ENCODE measurements around the gene SYNDIG1.

Gene SYNDIG1

GRCh38 chr20:24535941-24536730, 66.7 kb downstream of the SYNDIG1 start:
- no peak overlapping the region for H3K27ac Mint-ChIP-seq
- H3K4me3 Mint-ChIP-seq: no peak overlapping the region
- no peaks in the 10 kb centered on the region for H3K4me1 Mint-ChIP-seq
- H3K9me3 Mint-ChIP-seq: no peaks in the 10 kb centered on the region
- ATAC-seq (no peak), DNase-seq (no peak)
- no peaks in the 10 kb centered on the region for H3K27me3 Mint-ChIP-seq

DNA sequence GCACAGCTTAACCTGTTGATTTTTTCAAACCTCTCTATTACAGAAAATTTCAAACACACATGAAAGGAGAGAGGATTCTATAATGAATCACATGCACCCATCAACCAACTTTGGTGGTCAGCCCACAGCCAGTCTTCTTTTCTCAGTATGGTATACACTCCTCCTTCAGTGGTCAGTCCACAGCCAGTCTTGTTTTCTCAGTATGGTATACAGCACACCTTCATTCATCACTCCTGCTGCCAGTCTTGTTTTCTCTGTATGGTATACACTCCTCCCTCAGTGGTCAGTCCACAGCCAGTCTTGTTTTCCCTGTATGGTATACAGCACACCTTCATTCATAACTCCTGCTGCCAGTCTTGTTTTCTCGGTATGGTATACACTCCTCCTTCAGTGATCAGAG, 67.8 kb downstream of the SYNDIG1 start:
- Mint-ChIP-seq H3K9me3 (no peaks in the 10 kb centered on the region), H3K27ac (peak overlapping the region in 1 of 2 donors; percentile 21), H3K27me3 (no peaks in the 10 kb centered on the region), H3K4me3 (no peak overlapping the region), H3K4me1 (no peaks in the 10 kb centered on the region)
- DNase-seq (no peak), ATAC-seq (peak; percentile 49)

- Mint-ChIP-seq H3K4me3 (no peak overlapping the region), H3K9me3 (no peaks in the 10 kb centered on the region), H3K4me1 (no peaks in the 10 kb centered on the region), H3K27me3 (peaks cover 22% of the 10 kb centered on the region), H3K27ac (no peak overlapping the region)
- no peak for ATAC-seq
- no peak for DNase-seq
Measured at GRCh38 chr20:24542721-24543120, 73.3 kb downstream of the SYNDIG1 start.

- Mint-ChIP-seq H3K4me1 (no peaks in the 10 kb centered on the region), H3K27me3 (peaks cover 22% of the 10 kb centered on the region), H3K4me3 (no peak overlapping the region), H3K9me3 (no peaks in the 10 kb centered on the region), H3K27ac (no peak overlapping the region)
- ATAC-seq: no peak
- no peak for DNase-seq
Measured at GRCh38 chr20:24543168-24543567, 73.7 kb downstream of the SYNDIG1 start.

DNA sequence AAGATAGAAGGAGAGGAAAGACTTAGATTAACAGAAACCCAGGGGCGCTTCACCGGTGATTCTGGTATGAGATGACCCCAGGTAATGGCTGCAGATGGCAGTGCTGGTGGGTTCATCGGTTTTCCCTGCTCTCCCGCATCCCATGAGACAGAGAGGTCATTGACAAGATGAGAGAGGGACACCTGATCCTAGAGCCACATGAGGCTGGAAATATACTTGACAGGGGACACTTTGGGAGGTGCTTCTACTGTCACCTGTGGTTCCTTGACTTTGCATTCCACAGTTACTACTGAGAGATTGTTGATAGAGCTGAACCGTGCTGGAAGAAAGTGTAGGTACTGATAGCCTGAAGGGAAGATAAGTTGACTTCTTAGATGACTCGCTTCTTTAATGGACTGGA, 74.3 kb downstream of the SYNDIG1 start:
- Mint-ChIP-seq H3K4me3 (no peak overlapping the region), H3K27me3 (peaks cover 22% of the 10 kb centered on the region)

DNA sequence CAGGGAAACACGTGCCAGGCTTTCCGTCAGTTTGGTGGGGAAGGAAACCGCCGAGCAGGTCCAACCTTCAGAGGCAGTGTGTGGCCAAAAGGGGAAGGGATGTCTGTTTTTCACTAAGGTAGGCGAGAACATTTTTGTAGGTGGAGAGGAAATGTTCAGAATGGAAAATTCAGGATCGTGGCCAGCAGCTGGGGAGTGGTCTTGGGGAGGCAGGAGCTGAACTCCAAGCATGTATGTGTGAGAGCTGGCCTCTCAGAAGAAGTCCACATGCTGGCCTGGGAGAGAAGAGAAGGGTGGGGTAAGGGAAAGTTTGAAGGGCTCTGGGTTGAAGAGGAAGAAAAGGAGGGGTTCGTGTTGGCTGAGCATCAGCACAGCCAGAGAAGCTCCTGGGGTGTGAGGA, 74.9 kb downstream of the SYNDIG1 start:
- DNase-seq (no peak), ATAC-seq (no peak)
- Mint-ChIP-seq H3K27ac (peak overlapping the region in 1 of 2 donors; percentile 2), H3K27me3 (peaks cover 22% of the 10 kb centered on the region), H3K4me3 (no peak overlapping the region), H3K9me3 (no peaks in the 10 kb centered on the region), H3K4me1 (no peaks in the 10 kb centered on the region)

More for the DNA sequence above, 74.3 kb downstream of the SYNDIG1 start:
- Mint-ChIP-seq H3K9me3 (no peaks in the 10 kb centered on the region), H3K27ac (no peak overlapping the region), H3K4me1 (no peaks in the 10 kb centered on the region)
- ATAC-seq (no peak), DNase-seq (no peak)

- ATAC-seq (no peak), DNase-seq (no peak)
- H3K4me1 Mint-ChIP-seq: no peaks in the 10 kb centered on the region
- H3K4me3 Mint-ChIP-seq: no peak overlapping the region
- peaks cover 22% of the 10 kb centered on the region for H3K27me3 Mint-ChIP-seq
- no peaks in the 10 kb centered on the region for H3K9me3 Mint-ChIP-seq
- peak overlapping the region in 1 of 2 donors; percentile 60 for H3K27ac Mint-ChIP-seq
Measured at GRCh38 chr20:24545168-24545567, 75.7 kb downstream of the SYNDIG1 start.

GRCh38 chr20:24546232-24546892, 76.9 kb downstream of the SYNDIG1 start:
- Mint-ChIP-seq H3K4me3 (no peak overlapping the region), H3K27me3 (peaks cover 22% of the 10 kb centered on the region), H3K9me3 (no peaks in the 10 kb centered on the region), H3K27ac (no peak overlapping the region), H3K4me1 (no peaks in the 10 kb centered on the region)
- ATAC-seq (no peak), DNase-seq (no peak)

- Mint-ChIP-seq H3K27me3 (peaks cover 22% of the 10 kb centered on the region), H3K4me3 (no peak overlapping the region), H3K4me1 (no peaks in the 10 kb centered on the region), H3K27ac (no peak overlapping the region), H3K9me3 (no peaks in the 10 kb centered on the region)
- DNase-seq (no peak), ATAC-seq (no peak)
Measured at GRCh38 chr20:24547967-24548366, 78.5 kb downstream of the SYNDIG1 start.

- no peak overlapping the region for H3K4me3 Mint-ChIP-seq
- peaks cover 7% of the 10 kb centered on the region for H3K27me3 Mint-ChIP-seq
- DNase-seq (no peak), ATAC-seq (no peak)
- peaks cover 1 to 12% of the 10 kb centered on the region in 2 donors for H3K9me3 Mint-ChIP-seq
- H3K4me1 Mint-ChIP-seq: no peaks in the 10 kb centered on the region
- H3K27ac Mint-ChIP-seq: no peak overlapping the region
Measured at GRCh38 chr20:24559114-24559732, 89.8 kb downstream of the SYNDIG1 start.

GRCh38 chr20:24560571-24561491, 91.4 kb downstream of the SYNDIG1 start:
- DNase-seq: no peak
- Mint-ChIP-seq H3K4me3 (no peak overlapping the region), H3K27me3 (peaks cover 7% of the 10 kb centered on the region), H3K27ac (peak overlapping the region in 1 of 2 donors; percentile 57), H3K4me1 (no peaks in the 10 kb centered on the region), H3K9me3 (peaks cover 9 to 23% of the 10 kb centered on the region in 2 donors)
- ATAC-seq: no peak

DNA sequence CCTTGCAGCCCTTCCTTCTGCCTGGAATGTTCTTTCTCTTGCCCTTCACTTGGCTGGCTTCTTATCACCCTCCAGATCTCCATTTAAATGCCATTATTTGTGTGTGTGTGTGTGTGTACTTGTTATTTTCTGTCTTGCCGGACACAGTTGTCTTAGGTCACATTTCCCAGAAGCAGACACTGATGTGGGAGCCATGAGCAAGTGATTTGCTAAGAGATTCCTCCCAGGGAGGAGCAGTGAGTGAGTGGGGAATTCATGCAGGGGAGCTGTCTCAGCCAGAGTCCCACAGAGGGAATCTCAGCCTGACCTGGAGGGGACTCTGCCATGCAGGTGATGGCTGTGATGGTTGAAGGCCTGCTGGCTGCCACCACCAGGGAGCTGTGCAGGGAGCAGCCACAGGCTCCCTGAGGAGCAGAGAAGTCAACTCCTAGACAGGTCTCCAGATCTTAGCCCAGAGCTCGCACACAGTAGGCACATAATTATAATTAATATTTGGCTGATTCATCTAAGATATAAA, 96.5 kb downstream of the SYNDIG1 start:
- H3K4me1 Mint-ChIP-seq: no peaks in the 10 kb centered on the region
- peaks cover 6% of the 10 kb centered on the region for H3K27me3 Mint-ChIP-seq
- DNase-seq (no peak), ATAC-seq (no peak)
- H3K27ac Mint-ChIP-seq: no peak overlapping the region
- H3K9me3 Mint-ChIP-seq: peaks cover 10 to 16% of the 10 kb centered on the region in 2 donors
- no peak overlapping the region for H3K4me3 Mint-ChIP-seq

- ATAC-seq: no peak
- no peak for DNase-seq
- H3K27me3 Mint-ChIP-seq: no peaks in the 10 kb centered on the region
- H3K9me3 Mint-ChIP-seq: peaks cover 10 to 16% of the 10 kb centered on the region in 2 donors
- no peak overlapping the region for H3K4me3 Mint-ChIP-seq
- H3K4me1 Mint-ChIP-seq: no peaks in the 10 kb centered on the region
- no peak overlapping the region for H3K27ac Mint-ChIP-seq
Measured at GRCh38 chr20:24566656-24567055, 97.2 kb downstream of the SYNDIG1 start.

GRCh38 chr20:24567508-24567907, 98.1 kb downstream of the SYNDIG1 start:
- no peaks in the 10 kb centered on the region for H3K4me1 Mint-ChIP-seq
- DNase-seq (no peak), ATAC-seq (no peak)
- H3K27me3 Mint-ChIP-seq: no peaks in the 10 kb centered on the region
- no peak overlapping the region for H3K4me3 Mint-ChIP-seq
- H3K9me3 Mint-ChIP-seq: peaks cover 10 to 16% of the 10 kb centered on the region in 2 donors
- H3K27ac Mint-ChIP-seq: peak overlapping the region in 1 of 2 donors; percentile 34

- Mint-ChIP-seq H3K4me1 (no peaks in the 10 kb centered on the region), H3K9me3 (peaks cover 10 to 16% of the 10 kb centered on the region in 2 donors), H3K27ac (no peak overlapping the region), H3K27me3 (no peaks in the 10 kb centered on the region), H3K4me3 (no peak overlapping the region)
- no peak for DNase-seq
- no peak for ATAC-seq
Measured at GRCh38 chr20:24568842-24569241, 99.4 kb downstream of the SYNDIG1 start.

Measured in stimulated activated naive CD8-positive, alpha-beta T cell treated with anti-CD3 and anti-CD28 coated beads, Interleukin-15, amount 100 ng/mL, for 72 hours (primary cell).